Calu3 (cell line): ENCODE data around the gene NCR3LG1. TPM values are rescaled to one million over a fixed set of nuclear protein-coding genes. Genes with fewer than 3 reads are reported as not detected.

Source experiments
- BruUV-seq: library from RNA; stranded (reverse); fragments of 400-500 nt; replicated peaks from 2 replicates; lab custom pipeline; 2021; lab: Mats Ljungman, UMichigan
- CTCF ChIA-PET: fragments of 300-600 bp; sonication (Branson Sonifier 250); formaldehyde crosslinking; loops from one replicate; lab custom pipeline; 2022; ENCODE audit warnings: antibody characterized with exemption; lab: Charles Lee
- DNase-seq: peaks from one replicate; pipeline ENCODE4 v3.0.0; 2022
- H3K27ac Mint-ChIP-seq: one replicate; pipeline ENCODE4 v1.8.0; 2022; ENCODE audit warnings: mixed read lengths; ENCODE audit not compliant: unreplicated experiment
- H3K27me3 Mint-ChIP-seq: one replicate; pipeline ENCODE4 v1.8.0; 2022; ENCODE audit warnings: mixed read lengths; ENCODE audit not compliant: unreplicated experiment
- H3K36me3 Mint-ChIP-seq: one replicate; pipeline ENCODE4 v1.8.0; 2022; ENCODE audit warnings: mild to moderate bottlenecking, moderate library complexity, mixed read lengths; ENCODE audit not compliant: insufficient read depth, unreplicated experiment
- H3K4me1 Mint-ChIP-seq: one replicate; pipeline ENCODE4 v1.8.0; 2022; ENCODE audit warnings: mild to moderate bottlenecking, low read depth, mixed read lengths; ENCODE audit not compliant: unreplicated experiment
- H3K4me3 Mint-ChIP-seq: one replicate; pipeline ENCODE4 v1.8.0; 2022; ENCODE audit warnings: mild to moderate bottlenecking, low read depth, moderate library complexity, mixed read lengths; ENCODE audit not compliant: unreplicated experiment
- H3K9me3 Mint-ChIP-seq: one replicate; pipeline ENCODE4 v1.8.0; 2022; ENCODE audit warnings: low read depth, mixed read lengths; ENCODE audit not compliant: unreplicated experiment
- intact Hi-C: fragments of 100-400 bp; cut with micrococcal nuclease; formaldehyde crosslinking; loops from one replicate; pipeline ENCODE4 v1.10.0; 2022; ENCODE audit not compliant: unreplicated experiment
- total RNA-seq: library from RNA; stranded (reverse); gene quantifications from 2 replicates; pipeline ENCODE4 v1.2.3, GENCODE V29; 2022
- TF ChIP-seq, protein P1 (sequence below): fragments of 200-600 bp; IDR thresholded peaks from one replicate; pipeline ENCODE4 v1.8.0; 2022; ENCODE audit warnings: antibody characterized with exemption; ENCODE audit not compliant: unreplicated experiment

NCR3LG1 gene
- total RNA-seq, 1 experiment from 2014 or later, result 3.1 TPM

GRCh38 chr11:17352950-17353820, 1.6 kb downstream of the NCR3LG1 start:
- peak overlapping the region; percentile 70 for H3K4me3 Mint-ChIP-seq
- H3K27me3 Mint-ChIP-seq, result no peaks in the 10 kb centered on the region
- H3K27ac Mint-ChIP-seq, result peak overlapping the region; percentile 58
- CTCF ChIA-PET, result interaction anchor here (0.5 to 3.1 kb wide), 5 partner anchors 12 to 175 kb away, joined by 3 to 19 read pairs (median 6); no protein-coding TSS in a partner anchor
- intact Hi-C loops, result loop anchor here (5.0 kb wide), 1 partner anchor 121 kb away; no protein-coding TSS in a partner anchor
- TF ChIP-seq, protein P1, sequence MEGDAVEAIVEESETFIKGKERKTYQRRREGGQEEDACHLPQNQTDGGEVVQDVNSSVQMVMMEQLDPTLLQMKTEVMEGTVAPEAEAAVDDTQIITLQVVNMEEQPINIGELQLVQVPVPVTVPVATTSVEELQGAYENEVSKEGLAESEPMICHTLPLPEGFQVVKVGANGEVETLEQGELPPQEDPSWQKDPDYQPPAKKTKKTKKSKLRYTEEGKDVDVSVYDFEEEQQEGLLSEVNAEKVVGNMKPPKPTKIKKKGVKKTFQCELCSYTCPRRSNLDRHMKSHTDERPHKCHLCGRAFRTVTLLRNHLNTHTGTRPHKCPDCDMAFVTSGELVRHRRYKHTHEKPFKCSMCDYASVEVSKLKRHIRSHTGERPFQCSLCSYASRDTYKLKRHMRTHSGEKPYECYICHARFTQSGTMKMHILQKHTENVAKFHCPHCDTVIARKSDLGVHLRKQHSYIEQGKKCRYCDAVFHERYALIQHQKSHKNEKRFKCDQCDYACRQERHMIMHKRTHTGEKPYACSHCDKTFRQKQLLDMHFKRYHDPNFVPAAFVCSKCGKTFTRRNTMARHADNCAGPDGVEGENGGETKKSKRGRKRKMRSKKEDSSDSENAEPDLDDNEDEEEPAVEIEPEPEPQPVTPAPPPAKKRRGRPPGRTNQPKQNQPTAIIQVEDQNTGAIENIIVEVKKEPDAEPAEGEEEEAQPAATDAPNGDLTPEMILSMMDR, result no peak
- peaks cover 12% of the 10 kb centered on the region for H3K4me1 Mint-ChIP-seq
- DNase-seq, result peak; percentile 75
- H3K36me3 Mint-ChIP-seq, result peaks cover 33% of the 10 kb centered on the region
- BruUV-seq, result TSS peak; percentile 52
- H3K9me3 Mint-ChIP-seq, result no peaks in the 10 kb centered on the region

DNA sequence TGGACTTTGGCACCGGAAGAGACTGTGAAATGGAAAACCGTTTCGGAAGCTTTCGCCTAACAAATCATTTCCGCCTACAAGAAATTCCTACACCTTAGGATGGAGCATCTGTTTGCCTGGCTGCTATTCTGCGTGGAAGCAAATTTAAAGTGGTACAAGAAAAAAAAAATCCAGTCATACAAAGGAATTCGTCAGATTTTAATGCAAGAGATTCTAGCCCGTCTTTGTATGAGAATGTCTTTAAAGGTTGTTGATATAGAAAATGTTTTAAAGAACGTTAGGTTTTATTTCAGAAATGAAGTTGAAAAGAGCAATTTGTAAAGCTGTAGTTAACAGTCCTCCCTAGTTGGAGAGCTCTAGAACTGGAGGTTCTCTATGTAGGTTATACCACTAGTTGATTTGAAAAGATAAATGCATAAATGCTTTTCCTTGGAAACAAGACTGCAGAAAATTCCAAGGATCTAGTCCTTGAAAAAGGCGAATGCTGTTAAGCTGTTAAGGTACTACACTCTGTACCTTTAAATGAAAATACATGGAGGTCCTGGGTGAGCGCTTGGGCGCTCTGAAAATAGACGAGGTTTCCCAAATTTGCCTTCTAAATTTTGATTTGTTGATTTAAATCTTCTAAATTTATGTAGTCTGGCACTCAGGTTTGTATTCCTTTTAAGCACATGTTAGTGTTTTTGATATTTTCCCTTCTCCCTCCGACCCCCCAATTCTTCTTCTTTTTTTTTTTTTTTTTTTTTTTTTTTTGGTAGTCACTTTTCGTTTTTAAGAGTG, 2.4 kb downstream of the NCR3LG1 start:
- TF ChIP-seq, protein P1, result no peak
- H3K9me3 Mint-ChIP-seq, result no peaks in the 10 kb centered on the region
- H3K27ac Mint-ChIP-seq, result peak overlapping the region; percentile 58
- no peak for DNase-seq
- no peaks in the 10 kb centered on the region for H3K27me3 Mint-ChIP-seq
- peak overlapping the region; percentile 70 for H3K4me3 Mint-ChIP-seq
- peaks cover 12% of the 10 kb centered on the region for H3K4me1 Mint-ChIP-seq
- no TSS peak for BruUV-seq
- H3K36me3 Mint-ChIP-seq, result peaks cover 33% of the 10 kb centered on the region
- CTCF ChIA-PET, result interaction anchor here (0.6 to 3.1 kb wide), 7 partner anchors 11 to 174 kb away, joined by 4 to 19 read pairs (median 6); no protein-coding TSS in a partner anchor
- intact Hi-C loops, result loop anchor here (5.0 kb wide), 1 partner anchor 122 kb away; no protein-coding TSS in a partner anchor

DNA sequence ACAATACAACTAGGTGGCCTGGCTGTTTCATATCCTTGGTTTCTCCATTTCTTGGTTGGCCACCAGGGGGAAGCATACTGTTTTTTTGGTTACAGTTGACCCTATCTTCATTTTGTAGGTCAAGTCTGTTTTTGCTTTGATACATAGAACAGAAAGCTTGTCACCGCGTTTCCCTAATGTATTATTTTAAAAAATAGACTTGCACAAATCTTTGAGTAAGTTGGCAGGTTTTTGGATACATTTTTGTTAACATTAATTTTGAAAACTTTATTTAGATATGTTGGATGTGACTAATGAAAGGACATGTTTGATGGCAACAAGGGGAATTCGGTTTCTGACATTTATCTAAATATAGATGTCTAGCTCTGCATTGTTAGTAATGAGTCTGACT, 3.0 kb downstream of the NCR3LG1 start:
- no peaks in the 10 kb centered on the region for H3K27me3 Mint-ChIP-seq
- CTCF ChIA-PET, result interaction anchor here (0.6 to 3.1 kb wide), 6 partner anchors 11 to 173 kb away, joined by 4 to 19 read pairs (median 8); no protein-coding TSS in a partner anchor
- BruUV-seq, result no TSS peak
- peaks cover 12% of the 10 kb centered on the region for H3K4me1 Mint-ChIP-seq
- intact Hi-C loops, result loop anchor here (5.0 kb wide), 1 partner anchor 122 kb away; no protein-coding TSS in a partner anchor
- peak overlapping the region; percentile 70 for H3K4me3 Mint-ChIP-seq
- peaks cover 33% of the 10 kb centered on the region for H3K36me3 Mint-ChIP-seq
- peak; percentile 81 for DNase-seq
- H3K27ac Mint-ChIP-seq, result no peak overlapping the region
- H3K9me3 Mint-ChIP-seq, result no peaks in the 10 kb centered on the region
- TF ChIP-seq, protein P1, result peak; percentile 38

- Mint-ChIP-seq H3K9me3 (peaks cover 12% of the 10 kb centered on the region), H3K27ac (no peak overlapping the region), H3K4me3 (no peak overlapping the region), H3K27me3 (no peaks in the 10 kb centered on the region), H3K36me3 (no peaks in the 10 kb centered on the region), H3K4me1 (no peaks in the 10 kb centered on the region)
- CTCF ChIA-PET, result no interaction called here
- BruUV-seq, result no TSS peak
- DNase-seq, result no peak
- TF ChIP-seq, protein P1, result no peak
- intact Hi-C loops, result no loop called here
Observed at GRCh38 chr11:17366495-17366894, 14.9 kb downstream of the NCR3LG1 start.
